Epithelial cell of proximal tubule (primary cell): ENCODE data around the gene DIPK1B. TPM values are rescaled to one million over a fixed set of nuclear protein-coding genes. Genes with fewer than 3 reads are reported as not detected.
A peak's percentile ranks its signal among the peaks of the same experiment; 100 is the strongest.

Experiments used
- DNase-seq: peaks from one replicate; pipeline ENCODE4 v3.0.0-alpha.2; 2011; ENCODE audit warnings: low read depth
- H3K4me3 ChIP-seq: 2 replicates; pipeline ENCODE4 v1.5.1; 2011; ENCODE audit warnings: low read depth, mild to moderate bottlenecking, low read length
- total RNA-seq: library from RNA; depleted of rRNA; stranded (reverse); fragments of >200 nt; gene quantifications from 2 replicates; pipeline ENCODE4 v1.2.3, GENCODE V29; 2015
- TF ChIP-seq, protein P1 (sequence below): conservative IDR thresholded peaks from 2 replicates; pipeline ENCODE4 v1.5.1; 2012; ENCODE audit warnings: low read depth, mild to moderate bottlenecking, low read length

DIPK1B gene
- total RNA-seq, 1 donor from 2014 or later, result 20.3 TPM

DNA sequence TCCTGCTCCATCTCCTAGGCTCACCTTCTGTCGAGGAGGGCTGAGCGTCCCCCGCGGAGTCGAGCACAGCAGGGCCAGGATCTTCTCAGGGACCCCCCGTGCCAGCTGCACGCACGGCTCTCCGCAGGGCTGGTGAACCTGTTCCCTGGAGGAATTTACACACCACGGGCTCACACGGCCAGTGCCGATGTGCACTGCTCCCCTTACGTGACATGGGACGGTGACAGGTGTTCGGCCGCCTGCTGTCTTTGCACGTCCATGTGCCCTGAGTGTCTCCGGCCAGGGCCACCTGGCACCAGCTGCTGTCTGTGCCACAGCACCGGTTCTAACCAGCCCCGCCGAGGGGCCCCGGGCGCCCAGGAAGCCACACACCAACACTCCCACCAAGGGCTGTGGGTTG lies 16.4 kb upstream of the DIPK1B start:
- TF ChIP-seq, protein P1, sequence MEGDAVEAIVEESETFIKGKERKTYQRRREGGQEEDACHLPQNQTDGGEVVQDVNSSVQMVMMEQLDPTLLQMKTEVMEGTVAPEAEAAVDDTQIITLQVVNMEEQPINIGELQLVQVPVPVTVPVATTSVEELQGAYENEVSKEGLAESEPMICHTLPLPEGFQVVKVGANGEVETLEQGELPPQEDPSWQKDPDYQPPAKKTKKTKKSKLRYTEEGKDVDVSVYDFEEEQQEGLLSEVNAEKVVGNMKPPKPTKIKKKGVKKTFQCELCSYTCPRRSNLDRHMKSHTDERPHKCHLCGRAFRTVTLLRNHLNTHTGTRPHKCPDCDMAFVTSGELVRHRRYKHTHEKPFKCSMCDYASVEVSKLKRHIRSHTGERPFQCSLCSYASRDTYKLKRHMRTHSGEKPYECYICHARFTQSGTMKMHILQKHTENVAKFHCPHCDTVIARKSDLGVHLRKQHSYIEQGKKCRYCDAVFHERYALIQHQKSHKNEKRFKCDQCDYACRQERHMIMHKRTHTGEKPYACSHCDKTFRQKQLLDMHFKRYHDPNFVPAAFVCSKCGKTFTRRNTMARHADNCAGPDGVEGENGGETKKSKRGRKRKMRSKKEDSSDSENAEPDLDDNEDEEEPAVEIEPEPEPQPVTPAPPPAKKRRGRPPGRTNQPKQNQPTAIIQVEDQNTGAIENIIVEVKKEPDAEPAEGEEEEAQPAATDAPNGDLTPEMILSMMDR, result no peak
- no peak for DNase-seq
- no peak overlapping the region for H3K4me3 ChIP-seq

- TF ChIP-seq, protein P1, result no peak
- no peak overlapping the region for H3K4me3 ChIP-seq
- no peak for DNase-seq
Measured at GRCh38 chr9:136696502-136696901, 15.9 kb upstream of the DIPK1B start.

GRCh38 chr9:136697146-136697820 lies 15.1 kb upstream of the DIPK1B start:
- DNase-seq, result no peak
- TF ChIP-seq, protein P1, result no peak
- peak overlapping the region; percentile 21 for H3K4me3 ChIP-seq

DNA sequence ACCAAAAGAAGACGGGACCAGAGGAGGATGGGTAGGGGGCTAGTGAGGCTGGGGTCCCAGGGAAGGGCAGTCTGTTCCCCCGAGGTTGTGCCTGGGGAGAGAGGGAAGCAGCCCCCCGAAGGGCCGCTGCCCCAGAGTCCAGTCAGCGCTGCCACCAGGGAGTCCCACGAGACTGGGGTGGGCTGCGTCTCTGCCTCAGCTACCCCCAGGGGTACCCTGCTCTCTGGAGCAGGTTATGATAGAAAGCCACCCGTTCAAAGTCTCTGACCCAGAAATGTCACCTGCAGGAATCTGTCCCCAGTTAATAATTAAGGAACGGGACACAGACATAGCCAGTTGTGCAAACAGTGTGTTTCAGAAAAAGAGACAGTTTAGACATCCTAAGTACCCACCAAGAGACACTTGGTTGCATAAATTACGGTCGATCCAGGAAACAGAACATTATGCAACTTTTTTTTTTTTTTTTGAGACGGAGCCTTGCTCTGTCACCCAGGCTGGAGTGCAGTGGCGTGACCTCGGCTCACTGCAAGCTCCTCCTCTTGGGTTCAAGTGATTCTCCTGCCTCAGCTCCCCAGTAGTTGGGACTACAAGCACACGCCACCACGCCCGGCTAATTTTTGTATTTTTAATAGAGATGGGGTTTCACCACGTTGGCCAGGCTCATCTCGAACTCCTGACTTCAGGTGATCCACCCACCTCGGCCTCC lies 14.4 kb upstream of the DIPK1B start:
- TF ChIP-seq, protein P1, result no peak
- no peak for DNase-seq
- peak overlapping the region; percentile 21 for H3K4me3 ChIP-seq

GRCh38 chr9:136698635-136699246 lies 13.6 kb upstream of the DIPK1B start:
- TF ChIP-seq, protein P1, result no peak
- no peak overlapping the region for H3K4me3 ChIP-seq
- no peak for DNase-seq

DNA sequence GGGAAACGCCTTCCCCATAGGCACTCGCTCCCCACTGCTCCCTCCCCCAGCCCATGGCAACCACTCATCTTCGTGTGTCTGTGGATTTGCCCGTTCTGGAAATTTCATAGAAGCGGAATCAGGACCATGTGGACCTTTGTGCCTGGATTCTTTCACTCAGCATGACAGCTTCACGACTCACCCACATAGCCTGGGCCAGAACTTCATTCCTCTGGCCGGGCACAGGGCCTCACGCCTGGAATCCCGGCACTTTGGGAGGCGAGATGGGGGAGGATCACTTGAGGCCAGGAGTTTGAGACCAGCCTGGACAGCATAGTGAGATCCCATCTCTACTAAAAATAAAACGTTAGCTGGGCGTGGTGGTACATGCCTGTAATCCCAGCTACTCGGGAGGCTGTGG lies 12.1 kb upstream of the DIPK1B start:
- TF ChIP-seq, protein P1, result no peak
- no peak overlapping the region for H3K4me3 ChIP-seq
- no peak for DNase-seq
